Measurements from ENCODE around the gene ZNF407. TPM values are rescaled to one million over a fixed set of nuclear protein-coding genes. Genes with fewer than 3 reads are reported as not detected.

The ZNF407 gene
- total RNA-seq, 1 experiment from 2014 or later: 7.6 TPM

DNA sequence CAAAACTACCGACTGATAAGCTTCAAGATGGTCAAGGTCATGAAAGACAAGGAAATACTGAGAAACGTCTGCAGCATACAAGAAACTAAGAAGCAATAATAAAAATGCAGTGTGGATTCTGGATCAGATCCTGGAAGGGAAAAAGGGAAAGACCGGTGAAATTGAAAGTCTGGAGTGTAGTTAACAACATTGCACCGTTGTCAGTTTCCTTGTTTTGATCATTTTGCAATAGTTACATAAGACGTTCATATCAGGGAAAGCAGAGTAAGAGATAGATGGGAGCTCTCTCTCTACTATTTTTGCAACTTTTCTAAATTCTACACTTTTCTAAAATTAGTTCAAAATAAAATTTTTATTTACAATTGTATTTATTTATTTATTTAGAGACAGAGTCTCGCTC, 15.0 kb upstream of the ZNF407 start:
- RAD21 ChIA-PET (ENCODE audit: low non-redundant PET in 1 of 2, low total read pairs in 2 of 2, uncharacterized antibody in 2 of 2, unreplicated experiment in 2 of 2): no interaction called here

GRCh38 chr18:74587441-74587840, 10.2 kb upstream of the ZNF407 start:
- Histone ChIP-seq H3K9me2 (ENCODE audit: insufficient read depth) (no peaks in the 10 kb centered on the region), H3K4me2 (ENCODE audit: low read length) (no peak overlapping the region), H3K27ac (ENCODE audit: low read depth, low read length) (no peak overlapping the region), H3K4me3 (replicated peaks in 1 of 2; ENCODE audit: low read depth in 1 of 2, low read length in 2 of 2) (no peak overlapping the region), H3K4me1 (ENCODE audit: control insufficient read depth in 1 of 2, insufficient read depth in 2 of 2, low read length in 2 of 2) (no peaks in the 10 kb centered on the region), H4K20me1 (ENCODE audit: insufficient read depth) (no peaks in the 10 kb centered on the region), H3K9me3 (ENCODE audit: control insufficient read depth in 1 of 2, insufficient read depth in 1 of 2, low read depth in 1 of 2, low read length in 2 of 2) (no peaks in the 10 kb centered on the region), H3K36me3 (ENCODE audit: control insufficient read depth in 1 of 2, insufficient read depth in 2 of 2, low read length in 2 of 2) (no peaks in the 10 kb centered on the region), H3K79me2 (ENCODE audit: insufficient read depth, low read length) (no peaks in the 10 kb centered on the region), H2AFZ (ENCODE audit: low read depth, low read length, poor library complexity, severe bottlenecking) (no peak overlapping the region), H3K9ac (ENCODE audit: low read length) (no peak overlapping the region), H3K27me3 (ENCODE audit: insufficient read depth, low read length) (peaks cover 33% of the 10 kb centered on the region)
- RAD21 ChIA-PET (ENCODE audit: low non-redundant PET in 1 of 2, low total read pairs in 2 of 2, uncharacterized antibody in 2 of 2, unreplicated experiment in 2 of 2): no interaction called here
- TF ChIP-seq, protein P1, sequence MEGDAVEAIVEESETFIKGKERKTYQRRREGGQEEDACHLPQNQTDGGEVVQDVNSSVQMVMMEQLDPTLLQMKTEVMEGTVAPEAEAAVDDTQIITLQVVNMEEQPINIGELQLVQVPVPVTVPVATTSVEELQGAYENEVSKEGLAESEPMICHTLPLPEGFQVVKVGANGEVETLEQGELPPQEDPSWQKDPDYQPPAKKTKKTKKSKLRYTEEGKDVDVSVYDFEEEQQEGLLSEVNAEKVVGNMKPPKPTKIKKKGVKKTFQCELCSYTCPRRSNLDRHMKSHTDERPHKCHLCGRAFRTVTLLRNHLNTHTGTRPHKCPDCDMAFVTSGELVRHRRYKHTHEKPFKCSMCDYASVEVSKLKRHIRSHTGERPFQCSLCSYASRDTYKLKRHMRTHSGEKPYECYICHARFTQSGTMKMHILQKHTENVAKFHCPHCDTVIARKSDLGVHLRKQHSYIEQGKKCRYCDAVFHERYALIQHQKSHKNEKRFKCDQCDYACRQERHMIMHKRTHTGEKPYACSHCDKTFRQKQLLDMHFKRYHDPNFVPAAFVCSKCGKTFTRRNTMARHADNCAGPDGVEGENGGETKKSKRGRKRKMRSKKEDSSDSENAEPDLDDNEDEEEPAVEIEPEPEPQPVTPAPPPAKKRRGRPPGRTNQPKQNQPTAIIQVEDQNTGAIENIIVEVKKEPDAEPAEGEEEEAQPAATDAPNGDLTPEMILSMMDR (IDR thresholded peaks at IDR 0.05 in 2 of 3, conservative IDR thresholded peaks at IDR 0.05 in 1 of 3; ENCODE audit: borderline replicate concordance in 1 of 3, insufficient read depth in 1 of 3, low read depth in 2 of 3, low read length in 2 of 3): no peak
- CTCF ChIA-PET: no interaction called here
- DNase-seq (ENCODE audit: low read depth, low spot score): no peak
- ATAC-seq: no peak
- intact Hi-C loops (cut with micrococcal nuclease): no loop called here
- no TSS peak for BruUV-seq (replicated peaks)
- POLR2A ChIA-PET: no interaction called here

More for the DNA sequence above, 15.0 kb upstream of the ZNF407 start:
- no peaks in the 10 kb centered on the region for H3K9me2 ChIP-seq (ENCODE audit: insufficient read depth)
- H3K36me3 ChIP-seq (ENCODE audit: control insufficient read depth in 1 of 2, insufficient read depth in 2 of 2, low read length in 2 of 2): no peaks in the 10 kb centered on the region
- H3K27me3 ChIP-seq (ENCODE audit: insufficient read depth, low read length): peaks cover 41% of the 10 kb centered on the region
- no peak overlapping the region for H2AFZ ChIP-seq (ENCODE audit: low read depth, low read length, poor library complexity, severe bottlenecking)
- CTCF ChIA-PET: no interaction called here
- POLR2A ChIA-PET: no interaction called here
- H3K79me2 ChIP-seq (ENCODE audit: insufficient read depth, low read length): no peaks in the 10 kb centered on the region
- no peaks in the 10 kb centered on the region for H3K9me3 ChIP-seq (ENCODE audit: control insufficient read depth in 1 of 2, insufficient read depth in 1 of 2, low read depth in 1 of 2, low read length in 2 of 2)
- TF ChIP-seq TCF7L2 (IDR thresholded peaks at IDR 0.05; ENCODE audit: borderline replicate concordance, extremely low read depth, insufficient read depth, insufficient read length): no peak
- TF ChIP-seq CBX3 (IDR thresholded peaks at IDR 0.05; ENCODE audit: low read depth): no peak
- TF ChIP-seq FOSL1 (IDR thresholded peaks at IDR 0.05; ENCODE audit: low read depth): no peak
- no peak for TF ChIP-seq POLR2A (IDR thresholded peaks at IDR 0.05; ENCODE audit: borderline replicate concordance, extremely low read depth, insufficient read depth, insufficient read length)
- TF ChIP-seq ZNF274 (IDR thresholded peaks at IDR 0.05; ENCODE audit: low read depth, low read length): no peak
- no peak for TF ChIP-seq JUND (IDR thresholded peaks at IDR 0.05)
- TF ChIP-seq SRF (IDR thresholded peaks at IDR 0.05; ENCODE audit: low read depth): no peak
- TF ChIP-seq, protein P2, sequence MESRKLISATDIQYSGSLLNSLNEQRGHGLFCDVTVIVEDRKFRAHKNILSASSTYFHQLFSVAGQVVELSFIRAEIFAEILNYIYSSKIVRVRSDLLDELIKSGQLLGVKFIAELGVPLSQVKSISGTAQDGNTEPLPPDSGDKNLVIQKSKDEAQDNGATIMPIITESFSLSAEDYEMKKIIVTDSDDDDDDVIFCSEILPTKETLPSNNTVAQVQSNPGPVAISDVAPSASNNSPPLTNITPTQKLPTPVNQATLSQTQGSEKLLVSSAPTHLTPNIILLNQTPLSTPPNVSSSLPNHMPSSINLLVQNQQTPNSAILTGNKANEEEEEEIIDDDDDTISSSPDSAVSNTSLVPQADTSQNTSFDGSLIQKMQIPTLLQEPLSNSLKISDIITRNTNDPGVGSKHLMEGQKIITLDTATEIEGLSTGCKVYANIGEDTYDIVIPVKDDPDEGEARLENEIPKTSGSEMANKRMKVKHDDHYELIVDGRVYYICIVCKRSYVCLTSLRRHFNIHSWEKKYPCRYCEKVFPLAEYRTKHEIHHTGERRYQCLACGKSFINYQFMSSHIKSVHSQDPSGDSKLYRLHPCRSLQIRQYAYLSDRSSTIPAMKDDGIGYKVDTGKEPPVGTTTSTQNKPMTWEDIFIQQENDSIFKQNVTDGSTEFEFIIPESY (IDR thresholded peaks at IDR 0.05; ENCODE audit: extremely low read depth, insufficient replicate concordance, low read length): no peak
- TF ChIP-seq SIN3A (IDR thresholded peaks at IDR 0.05; ENCODE audit: low read depth): no peak
- no peak for TF ChIP-seq EGR1 (IDR thresholded peaks at IDR 0.05; ENCODE audit: low read depth)
- TF ChIP-seq ELF1 (IDR thresholded peaks at IDR 0.05; ENCODE audit: borderline replicate concordance, low read depth): no peak
- ATAC-seq (no peak), DNase-seq (ENCODE audit: low read depth, low spot score) (no peak)
- intact Hi-C loops (cut with micrococcal nuclease): no loop called here
- BruUV-seq (replicated peaks): no TSS peak
- H3K4me2 ChIP-seq (ENCODE audit: low read length): no peak overlapping the region
- no peak overlapping the region for H3K4me3 ChIP-seq (replicated peaks in 1 of 2; ENCODE audit: low read depth in 1 of 2, low read length in 2 of 2)
- H3K9ac ChIP-seq (ENCODE audit: low read length): no peak overlapping the region
- no peaks in the 10 kb centered on the region for H4K20me1 ChIP-seq (ENCODE audit: insufficient read depth)
- H3K27ac ChIP-seq (ENCODE audit: low read depth, low read length): no peak overlapping the region
- no peaks in the 10 kb centered on the region for H3K4me1 ChIP-seq (ENCODE audit: control insufficient read depth in 1 of 2, insufficient read depth in 2 of 2, low read length in 2 of 2)
